Measurements from ENCODE around the gene AGBL4.

DNA sequence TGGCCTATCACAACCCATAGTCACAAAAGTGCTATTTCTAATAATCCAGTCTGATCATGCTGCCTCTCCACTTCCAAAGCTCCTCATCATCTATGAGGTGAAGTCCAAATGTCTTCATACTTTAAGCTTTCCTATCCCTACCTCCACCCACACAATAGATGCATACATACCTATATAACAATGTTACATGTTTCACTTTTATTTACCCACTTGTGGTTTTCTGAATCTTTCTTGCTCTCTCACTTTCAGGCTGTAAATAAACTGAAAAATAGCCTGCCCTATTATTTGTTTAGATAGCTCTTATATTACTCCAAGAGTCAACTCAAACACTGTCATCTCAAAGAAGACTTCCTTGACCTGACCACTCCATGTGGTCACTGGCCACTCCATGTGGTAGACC, 840.3 kb downstream of the AGBL4 start:
- TF ChIP-seq POLR2A (IDR thresholded peaks at IDR 0.05), result no peak
- TF ChIP-seq, protein P1, sequence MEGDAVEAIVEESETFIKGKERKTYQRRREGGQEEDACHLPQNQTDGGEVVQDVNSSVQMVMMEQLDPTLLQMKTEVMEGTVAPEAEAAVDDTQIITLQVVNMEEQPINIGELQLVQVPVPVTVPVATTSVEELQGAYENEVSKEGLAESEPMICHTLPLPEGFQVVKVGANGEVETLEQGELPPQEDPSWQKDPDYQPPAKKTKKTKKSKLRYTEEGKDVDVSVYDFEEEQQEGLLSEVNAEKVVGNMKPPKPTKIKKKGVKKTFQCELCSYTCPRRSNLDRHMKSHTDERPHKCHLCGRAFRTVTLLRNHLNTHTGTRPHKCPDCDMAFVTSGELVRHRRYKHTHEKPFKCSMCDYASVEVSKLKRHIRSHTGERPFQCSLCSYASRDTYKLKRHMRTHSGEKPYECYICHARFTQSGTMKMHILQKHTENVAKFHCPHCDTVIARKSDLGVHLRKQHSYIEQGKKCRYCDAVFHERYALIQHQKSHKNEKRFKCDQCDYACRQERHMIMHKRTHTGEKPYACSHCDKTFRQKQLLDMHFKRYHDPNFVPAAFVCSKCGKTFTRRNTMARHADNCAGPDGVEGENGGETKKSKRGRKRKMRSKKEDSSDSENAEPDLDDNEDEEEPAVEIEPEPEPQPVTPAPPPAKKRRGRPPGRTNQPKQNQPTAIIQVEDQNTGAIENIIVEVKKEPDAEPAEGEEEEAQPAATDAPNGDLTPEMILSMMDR (IDR thresholded peaks at IDR 0.05), result no peak
